Measurements from ENCODE around the gene MMP17. TPM values are rescaled to one million over a fixed set of nuclear protein-coding genes. Genes with fewer than 3 reads are reported as not detected.
"Not testable (repeated sequence)": the region's sequence is repeated elsewhere in the genome, so short reads cannot be mapped to it uniquely, and the experiment has no call there.

Gene MMP17
- total RNA-seq, 1 donor from 2014 or later, result 38.7 TPM

GRCh38 chr12:131891722-131892121 is 63.5 kb downstream of the MMP17 start:
- FAIRE-seq; DNase-seq (ENCODE audit: low spot score in 2 of 2): not testable (repeated sequence)

GRCh38 chr12:131892711-131893604 is 64.8 kb downstream of the MMP17 start:
- FAIRE-seq, result no peak
- DNase-seq (ENCODE audit: low spot score in 2 of 2), result peak in 1 of 2 donors; percentile 16

- DNase-seq (ENCODE audit: low spot score in 2 of 2) (peak in 1 of 2 donors; percentile 30), FAIRE-seq (no peak)
Measured at GRCh38 chr12:131893605-131894312, 65.6 kb downstream of the MMP17 start.

- DNase-seq (ENCODE audit: low spot score in 2 of 2) (peak; percentile 100), FAIRE-seq (no peak)
Measured at GRCh38 chr12:131894313-131894860, 66.2 kb downstream of the MMP17 start, which contains the start of gene ULK1. Gene ULK1 (plus strand): TSS chr12:131894622. CDS start chr12:131895002, 380 bp downstream.

GRCh38 chr12:131894981-131895639 is 66.9 kb downstream of the MMP17 start:
- FAIRE-seq, result no peak
- peak; percentile 18 to 42 for DNase-seq (ENCODE audit: low spot score in 2 of 2)

GRCh38 chr12:131895640-131896079 is 67.5 kb downstream of the MMP17 start:
- DNase-seq (ENCODE audit: low spot score in 2 of 2) (no peak), FAIRE-seq (no peak)

- no peak for FAIRE-seq
- DNase-seq (ENCODE audit: low spot score in 2 of 2), result peak; percentile 89 to 92
Measured at GRCh38 chr12:131896080-131896810, 68.1 kb downstream of the MMP17 start.

- FAIRE-seq, result no peak
- peak; percentile 81 to 88 for DNase-seq (ENCODE audit: low spot score in 2 of 2)
Measured at GRCh38 chr12:131896811-131897270, 68.6 kb downstream of the MMP17 start.

- DNase-seq (ENCODE audit: low spot score in 2 of 2), result peak in 1 of 2 donors; percentile 10
- no peak for FAIRE-seq
Measured at GRCh38 chr12:131897276-131897675, 69.1 kb downstream of the MMP17 start.

- DNase-seq (ENCODE audit: low spot score in 2 of 2) (no peak), FAIRE-seq (no peak)
Measured at GRCh38 chr12:131897875-131898274, 69.7 kb downstream of the MMP17 start.

- DNase-seq (ENCODE audit: low spot score in 2 of 2) (no peak), FAIRE-seq (no peak)
Measured at GRCh38 chr12:131900397-131900796, 72.2 kb downstream of the MMP17 start.

Small RNA genes within 50 kb of the gene (small RNA-seq; reads per million reads assigned to genes)
- not detected for gene RNA5SP378
- not detected for gene RNU6-1017P

Other genes starting within 250 kb of the MMP17 start
- gene SFSWAP, start 117.3 kb upstream of the MMP17 start, total RNA-seq, result 21.2 TPM
- gene ULK1, start 66.2 kb downstream of the MMP17 start, total RNA-seq, result 7.3 TPM
- gene PUS1, start 100.9 kb downstream of the MMP17 start, total RNA-seq, result 3.3 TPM
- 10.2 TPM for gene EP400, start 121.5 kb downstream of the MMP17 start, total RNA-seq

Measured in frontal cortex (tissue), 4 donors.